T-helper 17 cell (primary cell): Measurements from ENCODE around the gene P3H1. TPM values are rescaled to one million over a fixed set of nuclear protein-coding genes. Genes with fewer than 3 reads are reported as not detected.
"Not testable (repeated sequence)": the region's sequence is repeated elsewhere in the genome, so short reads cannot be mapped to it uniquely, and the experiment has no call there.

ENCODE experiments used
- ATAC-seq: fragments of 150-1000 bp; cut with Tn5 transposase; 2 replicates; pipeline ENCODE4 v1.10.0; 2021; ENCODE audit warnings: mild to moderate bottlenecking, moderate library complexity
- DNase-seq, 3 donors: peaks; one replicate each; pipeline versions ENCODE4 v3.0.0 to v3.0.0-alpha.2; 2020 to 2021
- H3K9me3 ChIP-seq: one replicate; pipeline ENCODE4 v1.7.0; 2013; ENCODE audit warnings: low read length, mild to moderate bottlenecking; ENCODE audit not compliant: control insufficient read depth, poor library complexity, severe bottlenecking
- H3K27ac Mint-ChIP-seq: one replicate; pipeline ENCODE4 v1.8.0; 2022; ENCODE audit warnings: mild to moderate bottlenecking, moderate library complexity, mixed read lengths
- H3K27me3 Mint-ChIP-seq: one replicate; pipeline ENCODE4 v1.8.0; 2022; ENCODE audit warnings: mixed read lengths
- H3K36me3 Mint-ChIP-seq: one replicate; pipeline ENCODE4 v1.8.0; 2022; ENCODE audit warnings: low read depth, mixed read lengths
- H3K4me1 Mint-ChIP-seq: one replicate; pipeline ENCODE4 v1.8.0; 2022; ENCODE audit warnings: mild to moderate bottlenecking, mixed read lengths
- H3K4me3 Mint-ChIP-seq: one replicate; pipeline ENCODE4 v1.8.0; 2022; ENCODE audit warnings: mild to moderate bottlenecking, moderate library complexity, mixed read lengths
- total RNA-seq, 4 donors: library from RNA in 2 of 4; stranded (reverse) in 2 of 4; gene quantifications; one replicate each; pipeline ENCODE4 v1.2.3 and lab custom pipeline; 2022 to 2026

The P3H1 gene
- total RNA-seq, 2 donors from 2014 or later, result 22.5 to 26.7 TPM

DNA sequence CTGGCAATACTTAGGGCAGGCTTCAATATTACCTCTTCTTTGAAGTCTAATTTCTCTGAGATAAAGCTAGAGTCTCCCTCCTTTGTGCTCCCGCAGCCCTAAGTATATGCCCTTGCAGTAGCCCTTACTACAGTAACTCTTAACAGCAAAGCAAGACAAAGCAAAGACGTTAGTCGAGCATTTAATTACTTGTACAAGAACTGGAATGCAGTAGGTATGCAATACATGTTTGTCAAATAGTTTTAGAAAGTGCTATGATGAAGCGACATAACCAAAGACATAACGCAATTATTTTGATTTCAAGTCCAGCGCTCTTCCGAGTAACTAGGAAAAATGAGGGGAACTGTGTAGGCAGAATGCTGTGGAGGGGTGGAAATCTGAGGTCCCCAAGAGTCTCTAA, 1.6 kb downstream of the P3H1 start:
- ATAC-seq (no peak), DNase-seq (no peak)
- Mint-ChIP-seq H3K27me3 (no peaks in the 10 kb centered on the region), H3K27ac (no peak overlapping the region), H3K4me3 (no peak overlapping the region), H3K4me1 (peaks cover 5% of the 10 kb centered on the region), H3K36me3 (no peaks in the 10 kb centered on the region)
- H3K9me3 ChIP-seq, result no peaks in the 10 kb centered on the region

GRCh38 chr1:42762269-42762668, 4.6 kb downstream of the P3H1 start:
- Mint-ChIP-seq H3K4me3 (no peak overlapping the region), H3K4me1 (peaks cover 2% of the 10 kb centered on the region), H3K27ac (no peak overlapping the region), H3K36me3 (peaks cover 3% of the 10 kb centered on the region), H3K27me3 (no peaks in the 10 kb centered on the region)
- no peak for ATAC-seq
- no peaks in the 10 kb centered on the region for H3K9me3 ChIP-seq
- DNase-seq, result no peak

DNA sequence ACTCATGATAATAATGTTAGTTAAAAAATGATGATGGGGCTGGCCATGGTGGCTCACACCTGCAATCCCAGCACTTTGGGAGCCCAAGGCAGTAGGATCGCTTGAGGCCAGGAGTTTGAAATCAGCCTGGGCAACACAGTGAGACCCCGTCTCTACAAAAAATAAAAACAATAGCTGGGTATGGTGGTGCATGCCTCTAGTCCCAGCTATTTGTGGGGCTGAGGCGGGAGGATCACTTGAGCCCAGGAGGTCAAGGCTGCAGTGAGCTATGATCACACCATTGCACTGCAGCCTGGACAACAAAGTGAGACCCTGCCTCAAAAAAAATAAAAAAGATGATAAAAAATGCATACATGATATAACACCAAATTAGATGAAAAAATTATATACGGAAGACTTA, 5.3 kb downstream of the P3H1 start:
- DNase-seq (no peak), ATAC-seq (no peak)
- H3K36me3 Mint-ChIP-seq, result peaks cover 7% of the 10 kb centered on the region
- no peak overlapping the region for H3K27ac Mint-ChIP-seq
- no peaks in the 10 kb centered on the region for H3K9me3 ChIP-seq
- H3K4me1 Mint-ChIP-seq, result peaks cover 6% of the 10 kb centered on the region
- no peaks in the 10 kb centered on the region for H3K27me3 Mint-ChIP-seq
- H3K4me3 Mint-ChIP-seq, result no peak overlapping the region

- peaks cover 12% of the 10 kb centered on the region for H3K36me3 Mint-ChIP-seq
- no peak overlapping the region for H3K27ac Mint-ChIP-seq
- H3K27me3 Mint-ChIP-seq, result no peaks in the 10 kb centered on the region
- DNase-seq (no peak), ATAC-seq (no peak)
- no peak overlapping the region for H3K4me3 Mint-ChIP-seq
- peaks cover 10% of the 10 kb centered on the region for H3K4me1 Mint-ChIP-seq
- no peaks in the 10 kb centered on the region for H3K9me3 ChIP-seq
These were observed 7.7 kb downstream of the P3H1 start for GRCh38 chr1:42759114-42759513.

DNA sequence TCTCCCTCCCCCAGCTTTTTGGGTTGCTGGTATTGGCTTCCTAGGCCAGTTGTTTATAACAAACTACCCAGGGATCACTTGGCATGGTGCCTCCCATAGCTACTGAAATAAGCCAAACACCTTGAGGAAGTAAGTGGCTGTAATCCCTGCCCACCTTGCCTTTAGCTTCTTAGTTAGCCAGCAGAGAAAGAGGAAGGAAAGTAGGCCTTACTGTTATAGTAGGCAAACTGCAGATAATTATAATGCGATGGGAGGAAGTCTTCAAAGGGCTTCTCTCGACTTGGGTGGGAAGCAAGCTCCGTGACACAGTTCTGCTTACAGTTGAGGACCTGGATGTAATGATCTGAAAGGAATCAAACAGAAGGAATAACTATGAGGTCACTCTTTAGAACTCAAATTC, 8.2 kb downstream of the P3H1 start:
- H3K27me3 Mint-ChIP-seq, result no peaks in the 10 kb centered on the region
- peaks cover 15% of the 10 kb centered on the region for H3K36me3 Mint-ChIP-seq
- peaks cover 11% of the 10 kb centered on the region for H3K4me1 Mint-ChIP-seq
- no peak for ATAC-seq
- H3K27ac Mint-ChIP-seq, result no peak overlapping the region
- H3K9me3 ChIP-seq, result no peaks in the 10 kb centered on the region
- no peak for DNase-seq
- no peak overlapping the region for H3K4me3 Mint-ChIP-seq

DNA sequence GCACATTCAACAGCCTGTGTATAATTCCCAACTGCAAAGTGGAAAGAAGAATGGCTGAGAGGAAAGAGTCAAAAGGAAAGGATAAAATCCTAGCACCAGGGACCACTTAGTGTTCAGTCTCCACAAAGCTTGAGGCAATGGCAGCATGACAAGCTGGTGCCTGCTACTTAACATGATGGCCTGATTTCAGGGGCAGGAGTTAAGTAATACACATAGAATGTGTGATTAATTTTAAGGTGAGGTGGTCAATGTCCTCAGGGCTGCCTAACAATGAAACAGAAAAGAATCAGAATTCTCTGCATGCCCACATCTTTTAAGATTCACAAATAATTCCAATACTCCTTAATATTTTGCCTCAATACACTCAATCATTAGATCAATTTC, 8.9 kb downstream of the P3H1 start:
- DNase-seq (no peak), ATAC-seq (no peak)
- Mint-ChIP-seq H3K27me3 (no peaks in the 10 kb centered on the region), H3K36me3 (peaks cover 15% of the 10 kb centered on the region), H3K4me1 (peaks cover 11% of the 10 kb centered on the region), H3K27ac (no peak overlapping the region), H3K4me3 (no peak overlapping the region)
- H3K9me3 ChIP-seq, result no peaks in the 10 kb centered on the region

DNA sequence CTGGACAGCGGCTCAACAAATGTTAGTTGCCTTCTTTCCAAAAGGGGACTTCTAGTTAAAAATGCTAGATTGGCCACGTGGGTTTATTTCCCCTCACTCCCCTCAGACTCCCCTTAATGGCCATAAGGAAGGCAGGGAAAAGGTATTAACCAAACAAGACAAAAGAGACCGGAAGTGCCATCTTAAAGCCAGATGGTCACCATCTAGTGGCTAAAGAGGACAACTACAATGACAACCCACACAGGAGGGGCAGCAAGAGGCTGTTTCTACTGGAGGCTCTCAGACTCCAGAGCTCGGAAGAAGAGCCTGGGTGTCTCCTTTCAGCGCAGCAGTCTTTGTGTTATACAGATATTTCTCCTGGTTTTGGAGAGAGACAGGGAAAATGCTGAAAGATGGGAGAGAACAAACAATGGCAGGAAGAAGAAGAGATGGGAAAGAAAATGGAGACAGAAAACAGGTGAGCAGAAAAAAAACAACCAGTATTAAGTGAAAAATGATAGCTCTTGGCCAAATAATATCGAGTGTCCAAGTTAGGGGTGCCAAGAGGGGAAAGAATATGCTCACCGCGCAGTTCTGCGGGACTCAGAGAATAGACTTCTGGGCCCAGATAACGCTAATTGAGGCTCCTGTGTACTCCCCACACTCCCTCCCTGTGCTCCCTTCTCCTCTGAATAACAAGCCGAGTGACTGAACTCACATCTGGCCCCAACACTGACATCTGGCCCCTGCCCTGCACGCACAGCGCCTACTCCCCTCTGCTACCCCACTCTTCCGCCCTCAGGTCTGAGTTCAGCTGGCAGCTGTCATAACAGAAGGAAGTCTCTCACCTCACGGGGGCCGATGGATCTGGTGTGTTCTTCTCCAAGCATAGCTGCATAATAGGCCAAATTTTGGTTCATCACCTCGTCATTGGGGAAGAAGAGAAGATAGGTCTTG, 9.6 kb downstream of the P3H1 start:
- Mint-ChIP-seq H3K4me3 (no peak overlapping the region), H3K27me3 (no peaks in the 10 kb centered on the region), H3K36me3 (peaks cover 15% of the 10 kb centered on the region), H3K4me1 (peaks cover 11% of the 10 kb centered on the region), H3K27ac (peak overlapping the region; percentile 82)
- no peak for DNase-seq
- no peaks in the 10 kb centered on the region for H3K9me3 ChIP-seq
- ATAC-seq, result no peak

- Mint-ChIP-seq H3K27ac (no peak overlapping the region), H3K27me3 (no peaks in the 10 kb centered on the region), H3K36me3 (peaks cover 23% of the 10 kb centered on the region), H3K4me3 (no peak overlapping the region), H3K4me1 (peaks cover 12% of the 10 kb centered on the region)
- H3K9me3 ChIP-seq, result no peaks in the 10 kb centered on the region
- ATAC-seq (no peak), DNase-seq (no peak)
These were observed 13.8 kb downstream of the P3H1 start for GRCh38 chr1:42753070-42753469.

- no peaks in the 10 kb centered on the region for H3K27me3 Mint-ChIP-seq
- no peak overlapping the region for H3K27ac Mint-ChIP-seq
- peaks cover 20% of the 10 kb centered on the region for H3K36me3 Mint-ChIP-seq
- H3K4me1 Mint-ChIP-seq, result peaks cover 12% of the 10 kb centered on the region
- no peak for DNase-seq
- no peak for ATAC-seq
- no peaks in the 10 kb centered on the region for H3K9me3 ChIP-seq
- no peak overlapping the region for H3K4me3 Mint-ChIP-seq
These were observed 14.5 kb downstream of the P3H1 start for GRCh38 chr1:42752284-42752683.

GRCh38 chr1:42751511-42752070, 15.2 kb downstream of the P3H1 start:
- not testable (repeated sequence) for H3K27ac Mint-ChIP-seq, ATAC-seq, H3K9me3 ChIP-seq, H3K4me1 Mint-ChIP-seq, H3K27me3 Mint-ChIP-seq, DNase-seq, H3K4me3 Mint-ChIP-seq
- H3K36me3 Mint-ChIP-seq, result peaks cover 15% of the 10 kb centered on the region

- H3K4me1 Mint-ChIP-seq, result peaks cover 6% of the 10 kb centered on the region
- H3K9me3 ChIP-seq, result no peaks in the 10 kb centered on the region
- H3K27ac Mint-ChIP-seq, result no peak overlapping the region
- H3K36me3 Mint-ChIP-seq, result peaks cover 13% of the 10 kb centered on the region
- H3K4me3 Mint-ChIP-seq, result no peak overlapping the region
- ATAC-seq (no peak), DNase-seq (peak in 1 of 3 donors; percentile 2)
- no peaks in the 10 kb centered on the region for H3K27me3 Mint-ChIP-seq
These were observed 16.8 kb downstream of the P3H1 start for GRCh38 chr1:42750041-42750440.

GRCh38 chr1:42748461-42749410, 18.1 kb downstream of the P3H1 start:
- Mint-ChIP-seq H3K4me1 (peaks cover 2% of the 10 kb centered on the region), H3K27ac (peak overlapping the region; percentile 49), H3K36me3 (peaks cover 8% of the 10 kb centered on the region), H3K27me3 (no peaks in the 10 kb centered on the region), H3K4me3 (no peak overlapping the region)
- no peaks in the 10 kb centered on the region for H3K9me3 ChIP-seq
- DNase-seq (no peak), ATAC-seq (no peak)

DNA sequence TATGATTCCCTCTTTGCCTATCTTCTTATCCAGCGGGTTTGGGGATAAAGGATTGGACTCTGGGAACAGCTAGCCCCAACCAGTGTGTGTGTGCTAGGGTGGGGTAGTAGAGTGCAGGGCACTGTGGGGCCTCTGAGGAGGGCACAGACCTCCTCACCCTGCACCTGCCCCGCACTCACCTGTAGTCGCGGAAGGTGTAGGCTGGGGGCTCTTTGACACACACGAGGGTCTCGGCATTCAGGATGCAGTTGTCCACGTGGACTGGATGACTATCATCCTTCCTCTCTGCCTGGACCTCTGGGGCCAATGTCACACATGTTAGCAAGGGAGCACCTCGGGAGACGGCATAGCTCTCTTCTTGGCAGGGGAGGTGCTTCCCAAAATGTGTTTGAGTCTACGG, 18.8 kb downstream of the P3H1 start:
- Mint-ChIP-seq H3K4me1 (peaks cover 4% of the 10 kb centered on the region), H3K27ac (peak overlapping the region; percentile 49), H3K36me3 (peaks cover 8% of the 10 kb centered on the region), H3K4me3 (no peak overlapping the region), H3K27me3 (no peaks in the 10 kb centered on the region)
- ATAC-seq, result no peak
- no peak for DNase-seq
- no peaks in the 10 kb centered on the region for H3K9me3 ChIP-seq
